IMR-90 (cell line): ENCODE measurements around the gene URAD. TPM values are rescaled to one million over a fixed set of nuclear protein-coding genes. Genes with fewer than 3 reads are reported as not detected.
A peak's percentile ranks its signal among the peaks of the same experiment; 100 is the strongest.

ENCODE experiments used
- ATAC-seq: fragments of 200-7000 bp; cut with Tn5 transposase; 2 replicates; pipeline ENCODE4 v1.9.1; 2020; ENCODE audit warnings: low read depth, mild to moderate bottlenecking, moderate library complexity
- BruUV-seq: library from RNA; stranded (reverse); fragments of 400-500 nt; replicated peaks from 2 replicates; lab custom pipeline; 2021; lab: Mats Ljungman, UMichigan
- CTCF ChIA-PET: fragments of 300-600 bp; formaldehyde crosslinking; extraction: SDS; loops from one replicate; lab custom pipeline; 2021; ENCODE audit warnings: antibody characterized with exemption; lab: Yijun Ruan, JAX
- POLR2A ChIA-PET: fragments of 300-600 bp; sonication (Branson Sonifier 250); formaldehyde crosslinking; loops from one replicate; lab custom pipeline; 2022; ENCODE audit warnings: antibody characterized with exemption; ENCODE audit not compliant: unreplicated experiment; lab: Charles Lee
- DNase-seq: peaks from one replicate; pipeline ENCODE4 v3.0.0; 2013
- H2AFZ ChIP-seq: replicated peaks from 2 replicates; pipeline ENCODE3; 2013; ENCODE audit warnings: low read length, mild to moderate bottlenecking; ENCODE audit not compliant: poor library complexity
- H2AK5ac ChIP-seq: 2 replicates; pipeline ENCODE4 v1.6.1; 2013; ENCODE audit warnings: low read depth, low read length, inconsistent platforms
- H2AK9ac ChIP-seq: replicated peaks from 2 replicates; pipeline ENCODE3; 2013; ENCODE audit warnings: mild to moderate bottlenecking, low read depth, low read length, moderate library complexity; ENCODE audit not compliant: poor library complexity
- H2BK120ac ChIP-seq: 2 replicates; pipeline ENCODE4 v1.6.1; 2013; ENCODE audit warnings: low read depth, low read length, inconsistent platforms
- H2BK15ac ChIP-seq: 3 replicates; pipeline ENCODE4 v1.6.1; 2013; ENCODE audit warnings: low read depth, low read length, inconsistent platforms
- H2BK20ac ChIP-seq: 2 replicates; pipeline ENCODE4 v1.6.1; 2013; ENCODE audit warnings: low read depth, mild to moderate bottlenecking, inconsistent platforms, low read length, moderate library complexity
- H2BK5ac ChIP-seq: 2 replicates; pipeline ENCODE4 v1.6.1; 2013; ENCODE audit warnings: mild to moderate bottlenecking, low read depth, low read length, inconsistent platforms; ENCODE audit not compliant: poor library complexity, severe bottlenecking
- H3K14ac ChIP-seq: replicated peaks from 2 replicates; pipeline ENCODE4 v1.6.1; 2013; ENCODE audit warnings: low read depth, low read length, inconsistent platforms
- H3K18ac ChIP-seq: 2 replicates; pipeline ENCODE4 v1.6.1; 2013; ENCODE audit warnings: low read depth, low read length, control low read depth
- H3K23ac ChIP-seq: 2 replicates; pipeline ENCODE4 v1.6.1; 2013; ENCODE audit warnings: low read depth, low read length, inconsistent platforms
- H3K27ac ChIP-seq: 2 replicates; pipeline ENCODE4 v1.5.1; 2013; ENCODE audit warnings: mild to moderate bottlenecking, control low read depth, low read length; ENCODE audit not compliant: insufficient read depth
- H3K27me3 ChIP-seq: 2 replicates; pipeline ENCODE4 v1.6.1; 2013; ENCODE audit warnings: low read length; ENCODE audit not compliant: control insufficient read depth, insufficient read depth
- H3K36me3 ChIP-seq: 2 replicates; pipeline ENCODE4 v1.6.1; 2013; ENCODE audit warnings: low read length, mixed read lengths; ENCODE audit not compliant: control insufficient read depth, insufficient read depth
- H3K4ac ChIP-seq: 2 replicates; pipeline ENCODE4 v1.6.1; 2013; ENCODE audit warnings: low read depth, low read length, inconsistent platforms
- H3K4me1 ChIP-seq: 2 replicates; pipeline ENCODE4 v1.6.1; 2013; ENCODE audit warnings: low read length, mixed read lengths; ENCODE audit not compliant: control insufficient read depth, insufficient read depth
- H3K4me2 ChIP-seq: 2 replicates; pipeline ENCODE4 v1.6.1; 2013; ENCODE audit warnings: low read depth, mild to moderate bottlenecking, control low read depth, low read length, moderate library complexity
- H3K4me3 ChIP-seq: 2 replicates; pipeline ENCODE4 v1.5.1; 2013; ENCODE audit warnings: low read depth, mild to moderate bottlenecking, control low read depth, low read length, moderate library complexity; ENCODE audit not compliant: insufficient read depth
- H3K56ac ChIP-seq: 2 replicates; pipeline ENCODE4 v1.6.1; 2013; ENCODE audit warnings: low read length, inconsistent platforms; ENCODE audit not compliant: insufficient read depth; ENCODE audit errors: extremely low read depth
- H3K79me1 ChIP-seq, 2 experiments: 2 replicates each; pipeline ENCODE4 v1.6.1; 2013; ENCODE audit warnings: low read length in 2 of 2, inconsistent platforms in 1 of 2, low read depth in 1 of 2
- H3K9ac ChIP-seq: 2 replicates; pipeline ENCODE4 v1.6.1; 2013; ENCODE audit warnings: low read depth, low read length, control low read depth
- H3K9me1 ChIP-seq: 2 replicates; pipeline ENCODE4 v1.6.1; 2013; ENCODE audit warnings: low read length, inconsistent platforms; ENCODE audit not compliant: insufficient read depth
- H3K9me3 ChIP-seq: 2 replicates; pipeline ENCODE4 v1.6.1; 2013; ENCODE audit warnings: low read length; ENCODE audit not compliant: control insufficient read depth, insufficient read depth
- H4K20me1 ChIP-seq: 2 replicates; pipeline ENCODE4 v1.6.1; 2013; ENCODE audit warnings: low read length, inconsistent platforms; ENCODE audit not compliant: insufficient read depth
- H4K5ac ChIP-seq: 2 replicates; pipeline ENCODE4 v1.6.1; 2013; ENCODE audit warnings: mild to moderate bottlenecking, low read depth, low read length, control low read depth
- H4K8ac ChIP-seq, 2 experiments: 2 replicates each; pipeline ENCODE4 v1.6.1; 2013; ENCODE audit warnings: low read depth in 2 of 2, low read length in 2 of 2, control low read depth in 1 of 2, inconsistent platforms in 1 of 2
- H4K91ac ChIP-seq: 2 replicates; pipeline ENCODE4 v1.6.1; 2013; ENCODE audit warnings: low read depth, low read length, inconsistent platforms; ENCODE audit not compliant: insufficient read depth
- FOS ChIP-seq: fragments of 150-350 bp; IDR thresholded peaks from 2 replicates; pipeline ENCODE4 v1.6.1; 2016; ENCODE audit warnings: low read depth, low read length
- MXI1 ChIP-seq: IDR thresholded peaks from 2 replicates; pipeline ENCODE4 v1.6.1; 2012; ENCODE audit warnings: low read depth, mild to moderate bottlenecking, low read length, moderate library complexity, borderline replicate concordance
- POLR2A ChIP-seq: IDR thresholded peaks from 2 replicates; pipeline ENCODE4 v1.6.1; 2012; ENCODE audit warnings: mild to moderate bottlenecking, low read depth, low read length
- RCOR1 ChIP-seq: IDR thresholded peaks from 2 replicates; pipeline ENCODE4 v1.6.1; 2012; ENCODE audit warnings: mild to moderate bottlenecking, low read length, improper control_type of control experiment; ENCODE audit not compliant: insufficient replicate concordance
- SMC3 ChIP-seq: fragments of 150-350 bp; IDR thresholded peaks from 2 replicates; pipeline ENCODE4 v1.6.1; 2016; ENCODE audit warnings: low read depth, mild to moderate bottlenecking, antibody characterized with exemption, low read length, moderate library complexity
- WGBS, 2 experiments: methylation state at CpG; one replicate each; pipeline versions ENCODE4 v1.1.5 to v1.1.7; 2013; ENCODE audit warnings: missing lambda C conversion rate in 2 of 2; ENCODE audit not compliant: insufficient read length in 1 of 2; ENCODE audit errors: extremely low coverage in 2 of 2; 5-methylcytosine and 5-hydroxymethylcytosine counted together
- dilution Hi-C: fragments of 300-500 bp; cut with HindIII; formaldehyde crosslinking; loops from one replicate; pipeline ENCODE4 v1.14.3; 2018; ENCODE audit warnings: low sequenced_read_pairs; ENCODE audit not compliant: unreplicated experiment
- in situ Hi-C: fragments of 300-500 bp; cut with MboI; formaldehyde crosslinking; loops from 3 replicates; pipeline ENCODE4 v1.14.3; 2019; ENCODE audit warnings: low sequenced_read_pairs, inconsistent platforms, mixed read lengths
- intact Hi-C: fragments of 100-400 bp; cut with micrococcal nuclease; formaldehyde crosslinking; loops from 2 replicates; pipeline ENCODE4 v1.10.0; 2022
- polyA plus RNA-seq, 3 experiments: library from polyadenylated mRNA; depleted of rRNA; stranded (reverse); fragments of >200 nt; gene quantifications; 2 replicates each; pipeline ENCODE4 v1.2.3, GENCODE V29; 2012; ENCODE audit warnings: low replicate concordance in 1 of 3
- total RNA-seq: library from RNA; depleted of rRNA; stranded (reverse); fragments of >200 nt; gene quantifications from 2 replicates; pipeline ENCODE4 v1.2.3, GENCODE V29; 2012
- TF ChIP-seq, protein P1 (sequence below): fragments of 150-350 bp; IDR thresholded peaks from 2 replicates; pipeline ENCODE4 v1.6.1; 2017; ENCODE audit warnings: mild to moderate bottlenecking, antibody characterized with exemption, low read length, low read depth

URAD gene
- total and polyA plus RNA-seq, 2 of the 4 experiments (the other 2 are of a cell fraction): not detected

DNA sequence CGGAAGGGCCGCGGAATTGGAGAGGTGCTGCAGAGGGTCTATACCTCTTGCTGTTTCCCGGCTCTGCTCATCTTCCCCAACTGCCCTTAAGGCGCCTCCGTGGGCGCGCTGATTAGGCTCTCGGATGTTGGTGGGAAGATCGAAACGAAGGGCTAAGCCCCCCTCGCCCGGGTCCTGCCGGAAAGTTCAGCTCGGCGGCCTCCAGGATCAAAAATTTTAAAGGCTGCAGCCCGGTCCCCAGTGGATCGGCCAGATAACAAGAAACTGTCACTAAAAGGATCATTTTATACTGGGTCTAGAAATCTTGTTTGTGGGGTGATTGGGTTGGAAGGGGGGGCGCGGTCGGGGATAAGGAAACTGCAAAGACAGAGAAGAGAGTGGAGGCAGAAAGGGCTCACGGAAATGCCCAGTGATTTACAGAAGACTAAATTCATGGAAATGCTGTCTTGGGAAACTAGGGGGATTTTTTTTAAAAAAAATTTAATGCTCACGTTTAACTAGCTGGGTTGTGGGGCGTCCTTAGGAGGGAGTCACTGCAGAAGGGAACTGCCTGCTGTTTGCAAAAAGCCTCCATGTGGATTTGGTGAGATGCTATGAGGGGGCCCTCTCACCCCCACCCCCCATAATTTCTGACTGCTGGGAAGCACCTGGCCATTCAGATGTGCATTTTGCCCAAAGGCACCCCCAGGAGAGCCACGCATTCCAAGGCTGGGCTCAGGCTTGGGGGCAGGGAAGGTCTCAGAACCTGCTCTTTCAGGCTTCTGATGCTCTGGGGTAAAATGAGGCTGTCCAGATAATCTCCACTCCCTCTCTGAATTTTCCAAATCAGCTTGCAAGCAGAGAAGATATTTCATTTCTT, 27.0 kb downstream of the URAD start:
- TF ChIP-seq, protein P1, sequence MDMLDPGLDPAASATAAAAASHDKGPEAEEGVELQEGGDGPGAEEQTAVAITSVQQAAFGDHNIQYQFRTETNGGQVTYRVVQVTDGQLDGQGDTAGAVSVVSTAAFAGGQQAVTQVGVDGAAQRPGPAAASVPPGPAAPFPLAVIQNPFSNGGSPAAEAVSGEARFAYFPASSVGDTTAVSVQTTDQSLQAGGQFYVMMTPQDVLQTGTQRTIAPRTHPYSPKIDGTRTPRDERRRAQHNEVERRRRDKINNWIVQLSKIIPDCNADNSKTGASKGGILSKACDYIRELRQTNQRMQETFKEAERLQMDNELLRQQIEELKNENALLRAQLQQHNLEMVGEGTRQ: no peak
- TF ChIP-seq MXI1 (no peak), SMC3 (no peak), RCOR1 (no peak), POLR2A (no peak), FOS (no peak)
- DNase-seq (no peak), ATAC-seq (peak; percentile 24; the same call in 1 of the 2 replicates)
- H4K8ac ChIP-seq: no peak overlapping the region
- no peak overlapping the region for H2BK120ac ChIP-seq
- no peak overlapping the region for H3K4ac ChIP-seq
- H4K20me1 ChIP-seq: no peaks in the 10 kb centered on the region
- no peaks in the 10 kb centered on the region for H3K79me1 ChIP-seq
- H3K36me3 ChIP-seq: no peaks in the 10 kb centered on the region
- no peaks in the 10 kb centered on the region; the same call in 1 of the 2 replicates for H3K9me3 ChIP-seq
- intact Hi-C loops (no loop called here), in situ Hi-C loops (no loop called here), dilution Hi-C loops (no loop called here)
- H3K4me1 ChIP-seq: peaks cover 3% of the 10 kb centered on the region; the same call in 1 of the 2 replicates
- H2AK9ac ChIP-seq: no peak overlapping the region
- 6% methylated on average over 3 of the region's 25 CpGs; no CpG with 5 or more reads in 1 of the 2 experiments for WGBS, 2 experiments
- no peak overlapping the region for H3K56ac ChIP-seq
- H3K4me3 ChIP-seq: no peak overlapping the region
- no peak overlapping the region for H2BK5ac ChIP-seq
- H4K5ac ChIP-seq: no peak overlapping the region
- no peak overlapping the region for H2BK15ac ChIP-seq
- H4K91ac ChIP-seq: no peak overlapping the region
- no peak overlapping the region for H3K9ac ChIP-seq
- POLR2A ChIA-PET: no interaction called here
- H3K9me1 ChIP-seq: no peaks in the 10 kb centered on the region
- H3K18ac ChIP-seq: no peak overlapping the region
- H2AFZ ChIP-seq: peak overlapping the region; percentile 10
- H3K4me2 ChIP-seq: peak overlapping the region; percentile 38; the same call in 1 of the 2 replicates
- no TSS peak for BruUV-seq
- H2AK5ac ChIP-seq: no peak overlapping the region
- H3K23ac ChIP-seq: no peak overlapping the region
- H3K27me3 ChIP-seq: peaks cover 88% of the 10 kb centered on the region
- no peak overlapping the region for H3K27ac ChIP-seq
- H3K14ac ChIP-seq: no peak overlapping the region
- CTCF ChIA-PET: no interaction called here
- H2BK20ac ChIP-seq: no peak overlapping the region
